ENCODE results near the gene TNKS1BP1. TPM values are rescaled to one million over a fixed set of nuclear protein-coding genes. Genes with fewer than 3 reads are reported as not detected.
A peak's percentile ranks its signal among the peaks of the same experiment; 100 is the strongest.

TNKS1BP1 gene
- total RNA-seq, 4 donors from 2014 or later, result 52.3 to 106 (median 85.2) TPM

DNA sequence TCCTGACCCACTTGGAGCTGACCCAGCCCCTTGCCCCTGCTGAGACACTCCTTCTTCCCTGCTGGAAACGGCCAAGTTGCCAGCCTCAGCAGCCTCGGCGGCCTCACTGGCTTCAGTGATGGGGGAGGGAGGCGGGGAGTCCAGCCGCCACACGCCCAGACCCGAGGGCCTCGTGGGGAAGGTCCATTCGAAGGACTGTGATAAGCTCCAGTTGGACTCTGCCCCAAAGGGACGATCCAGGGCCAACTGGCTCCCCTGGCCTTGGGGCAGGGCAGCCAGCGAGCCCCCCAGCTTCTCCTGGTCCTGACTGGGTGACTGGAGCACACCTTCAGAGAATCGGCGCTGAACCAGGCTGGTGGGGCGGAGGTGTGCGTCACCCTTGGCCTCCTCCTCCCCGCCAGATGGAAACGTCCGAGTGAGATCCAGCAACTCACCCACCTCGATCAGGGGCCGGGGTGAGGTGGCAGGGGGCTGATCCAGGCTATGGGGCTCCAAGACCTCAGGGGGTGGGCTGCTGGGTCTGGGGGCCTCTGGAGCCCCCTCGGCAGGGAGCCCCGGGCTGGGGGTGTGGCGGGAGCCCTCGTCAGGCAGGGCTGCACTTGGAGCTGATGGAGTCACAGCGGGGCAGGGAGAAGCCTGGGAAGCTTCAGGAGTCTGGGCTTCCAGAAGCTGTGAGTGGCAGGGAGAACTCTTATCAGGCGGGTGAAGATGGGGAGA is 11.5 kb downstream of the TNKS1BP1 start:
- DNase-seq, result no peak
- Histone ChIP-seq H3K4me3 (replicated peaks in 1 of 3) (no peak overlapping the region), H3K36me3 (peaks cover 56 to 61% of the 10 kb centered on the region in 2 donors), H3K27me3 (no peaks in the 10 kb centered on the region), H3K9me3 (no peaks in the 10 kb centered on the region), H3K27ac (peak overlapping the region in 2 of 3 donors; percentile 22 to 84), H3K4me1 (peaks cover 48 to 72% of the 10 kb centered on the region in 2 donors)
- intact Hi-C loops (cut with DNase I), result no loop called here
- TF ChIP-seq POLR2A (IDR thresholded peaks at IDR 0.05), result no peak
- TF ChIP-seq, protein P1, sequence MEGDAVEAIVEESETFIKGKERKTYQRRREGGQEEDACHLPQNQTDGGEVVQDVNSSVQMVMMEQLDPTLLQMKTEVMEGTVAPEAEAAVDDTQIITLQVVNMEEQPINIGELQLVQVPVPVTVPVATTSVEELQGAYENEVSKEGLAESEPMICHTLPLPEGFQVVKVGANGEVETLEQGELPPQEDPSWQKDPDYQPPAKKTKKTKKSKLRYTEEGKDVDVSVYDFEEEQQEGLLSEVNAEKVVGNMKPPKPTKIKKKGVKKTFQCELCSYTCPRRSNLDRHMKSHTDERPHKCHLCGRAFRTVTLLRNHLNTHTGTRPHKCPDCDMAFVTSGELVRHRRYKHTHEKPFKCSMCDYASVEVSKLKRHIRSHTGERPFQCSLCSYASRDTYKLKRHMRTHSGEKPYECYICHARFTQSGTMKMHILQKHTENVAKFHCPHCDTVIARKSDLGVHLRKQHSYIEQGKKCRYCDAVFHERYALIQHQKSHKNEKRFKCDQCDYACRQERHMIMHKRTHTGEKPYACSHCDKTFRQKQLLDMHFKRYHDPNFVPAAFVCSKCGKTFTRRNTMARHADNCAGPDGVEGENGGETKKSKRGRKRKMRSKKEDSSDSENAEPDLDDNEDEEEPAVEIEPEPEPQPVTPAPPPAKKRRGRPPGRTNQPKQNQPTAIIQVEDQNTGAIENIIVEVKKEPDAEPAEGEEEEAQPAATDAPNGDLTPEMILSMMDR (IDR thresholded peaks at IDR 0.05), result no peak
- 77 to 94% methylated on average over 7 to 12 of the region's 26 CpGs for WGBS, 2 donors

DNA sequence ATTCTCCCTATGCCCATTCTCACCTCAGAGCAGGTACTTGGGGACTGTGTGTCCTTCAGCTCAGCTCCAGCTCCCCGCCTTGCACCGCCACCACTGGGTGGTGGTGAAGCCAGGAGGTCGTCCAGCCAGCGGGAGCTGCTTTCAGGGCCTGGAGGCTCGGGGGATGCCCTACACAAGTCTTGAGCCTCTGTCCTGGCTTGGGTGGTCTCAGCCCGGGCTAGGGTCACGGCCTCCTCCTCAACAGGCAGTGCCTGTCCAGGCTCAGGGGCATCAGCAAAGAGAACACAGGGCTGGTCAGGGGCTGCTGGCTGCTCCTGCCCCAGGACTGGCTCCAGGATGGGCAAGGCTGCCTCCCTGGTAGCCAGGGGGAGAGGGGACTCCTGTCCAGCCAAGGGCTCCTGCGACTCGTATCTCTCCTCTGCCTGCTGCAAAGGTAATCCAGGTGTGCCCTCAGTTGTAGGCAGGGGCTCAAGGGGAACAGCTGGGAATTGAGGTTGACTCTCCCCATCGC is 12.2 kb downstream of the TNKS1BP1 start:
- 91 to 93% methylated on average over 3 of the region's 10 CpGs for WGBS, 2 donors
- Histone ChIP-seq H3K9me3 (no peaks in the 10 kb centered on the region), H3K4me1 (peaks cover 46 to 72% of the 10 kb centered on the region in 2 donors), H3K27me3 (no peaks in the 10 kb centered on the region), H3K27ac (peak overlapping the region in 2 of 3 donors; percentile 77 to 84), H3K4me3 (replicated peaks in 1 of 3) (no peak overlapping the region), H3K36me3 (peaks cover 51 to 58% of the 10 kb centered on the region in 2 donors)
- TF ChIP-seq, protein P1 (IDR thresholded peaks at IDR 0.05), result no peak
- TF ChIP-seq POLR2A (IDR thresholded peaks at IDR 0.05), result no peak
- intact Hi-C loops (cut with DNase I), result no loop called here
- DNase-seq, result no peak

DNA sequence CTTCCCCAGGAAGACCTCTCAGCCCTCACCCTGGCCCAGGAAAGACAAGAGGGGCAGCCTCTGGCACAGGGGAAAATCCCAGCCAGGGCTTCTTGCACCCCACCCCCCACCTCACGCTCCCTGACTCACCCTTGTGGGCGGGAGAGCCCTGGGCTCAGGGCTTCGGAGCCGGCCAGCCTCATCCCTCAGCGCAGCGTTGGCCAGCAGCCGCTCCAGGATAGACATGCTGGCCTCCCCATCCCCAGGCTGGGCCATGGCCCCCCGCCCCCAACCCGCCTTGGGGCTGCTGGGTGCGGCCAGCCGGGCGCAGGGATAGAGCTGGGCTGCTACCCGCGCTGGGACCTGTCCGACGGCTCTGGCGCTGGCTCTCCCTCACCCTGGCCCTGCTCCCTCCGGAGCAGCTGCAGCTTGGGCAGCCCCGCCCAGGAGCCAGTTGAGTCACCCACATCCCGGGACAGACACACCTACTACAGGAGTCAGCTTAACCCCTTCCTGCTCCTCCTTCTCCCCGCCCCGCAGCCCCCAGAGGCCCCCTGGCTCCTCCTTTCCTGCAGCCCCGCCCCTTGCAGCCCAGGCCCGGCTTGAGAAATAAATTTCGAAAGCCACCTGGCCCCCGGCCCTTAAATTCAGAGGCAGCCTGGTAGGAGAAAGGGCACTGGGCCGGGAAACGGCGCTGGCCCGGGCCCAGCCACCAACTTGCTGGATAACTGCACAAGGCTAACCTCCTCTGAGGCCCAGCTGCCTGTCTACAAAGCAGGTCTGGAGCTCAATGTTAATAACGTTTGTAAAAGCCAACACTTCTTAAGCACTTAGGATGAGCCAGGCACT is 13.4 kb downstream of the TNKS1BP1 start:
- Histone ChIP-seq H3K4me3 (replicated peaks in 1 of 3) (peak overlapping the region in 1 of 3 donors; percentile 5), H3K36me3 (peaks cover 38 to 48% of the 10 kb centered on the region in 2 donors), H3K27me3 (no peaks in the 10 kb centered on the region), H3K4me1 (peaks cover 47 to 73% of the 10 kb centered on the region in 2 donors), H3K27ac (peak overlapping the region; percentile 61 to 84 (median 77)), H3K9me3 (no peaks in the 10 kb centered on the region)
- peak; percentile 96 to 97 for DNase-seq
- peak; percentile 42 to 84 for TF ChIP-seq POLR2A (IDR thresholded peaks at IDR 0.05)
- TF ChIP-seq, protein P1 (IDR thresholded peaks at IDR 0.05), result no peak
- intact Hi-C loops (cut with DNase I), result no loop called here
- WGBS, 2 donors, result 0% methylated on average over 8 to 20 of the region's 31 CpGs

DNA sequence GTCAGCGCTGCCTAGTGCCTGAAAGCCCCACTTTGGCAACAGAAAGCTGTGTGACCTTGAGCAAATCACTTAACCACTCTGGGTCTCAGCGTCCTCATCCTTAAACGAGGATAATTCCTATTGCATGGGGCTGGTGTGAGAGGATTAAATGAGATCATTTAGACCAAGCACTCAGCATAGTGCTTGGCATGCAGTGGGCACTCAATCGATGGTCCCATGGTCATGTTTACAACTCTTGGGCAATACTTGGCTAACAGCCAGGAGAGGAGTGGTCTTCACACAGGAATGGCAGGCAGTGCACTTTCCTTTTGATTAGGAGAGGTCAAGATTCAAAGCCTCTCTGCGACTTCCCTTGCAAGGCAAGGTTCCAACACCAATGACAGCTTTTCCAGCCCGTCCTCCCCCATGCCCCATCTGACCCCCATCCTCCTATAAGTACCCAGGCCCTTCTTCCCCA is 14.1 kb downstream of the TNKS1BP1 start:
- Histone ChIP-seq H3K36me3 (peaks cover 37 to 47% of the 10 kb centered on the region in 2 donors), H3K4me3 (replicated peaks in 1 of 3) (peak overlapping the region in 1 of 3 donors; percentile 5), H3K27me3 (no peaks in the 10 kb centered on the region), H3K4me1 (peaks cover 46 to 73% of the 10 kb centered on the region in 2 donors), H3K27ac (peak overlapping the region; percentile 61 to 84 (median 77)), H3K9me3 (no peaks in the 10 kb centered on the region)
- 32 to 34% methylated on average over 5 to 6 of the region's 6 CpGs for WGBS, 2 donors
- TF ChIP-seq POLR2A (IDR thresholded peaks at IDR 0.05), result no peak
- TF ChIP-seq, protein P1 (IDR thresholded peaks at IDR 0.05), result no peak
- intact Hi-C loops (cut with DNase I), result no loop called here
- DNase-seq, result peak; percentile 70 to 76

All from thyroid gland (tissue), 4 donors.